Liver (tissue), 9 donors: ENCODE data around the gene PCNX2. TPM values are rescaled to one million over a fixed set of nuclear protein-coding genes. Genes with fewer than 3 reads are reported as not detected.

Source experiments
- DNase-seq: peaks from one replicate; pipeline ENCODE4 v3.0.0-alpha.2; 2017; ENCODE audit warnings: low spot score
- H3K27ac ChIP-seq, 2 donors: one replicate each; pipeline ENCODE4 v1.7.0; 2013; ENCODE audit warnings: inconsistent platforms in 2 of 2, low read length in 2 of 2, control low read depth in 1 of 2, low read depth in 1 of 2, mild to moderate bottlenecking in 1 of 2
- H3K27me3 ChIP-seq, 4 donors: one replicate each; pipeline versions ENCODE4 v1.6.1 to v1.7.0; 2013; ENCODE audit warnings: low read length in 3 of 4, inconsistent platforms in 1 of 4, mild to moderate bottlenecking in 1 of 4, moderate library complexity in 1 of 4; ENCODE audit not compliant: control insufficient read depth in 4 of 4, insufficient read depth in 4 of 4
- H3K36me3 ChIP-seq, 4 donors: one replicate each; pipeline versions ENCODE4 v1.6.1 to v1.7.0; 2013; ENCODE audit warnings: low read length in 3 of 4, mild to moderate bottlenecking in 3 of 4, low read depth in 1 of 4, moderate library complexity in 1 of 4; ENCODE audit not compliant: control insufficient read depth in 4 of 4, insufficient read depth in 3 of 4
- H3K4me1 ChIP-seq, 4 donors: one replicate each; pipeline versions ENCODE4 v1.6.1 to v1.7.0; 2013; ENCODE audit warnings: low read length in 3 of 4, mild to moderate bottlenecking in 3 of 4, moderate library complexity in 1 of 4; ENCODE audit not compliant: control insufficient read depth in 4 of 4, insufficient read depth in 4 of 4
- H3K4me3 ChIP-seq, 3 donors: one replicate each; pipeline versions ENCODE4 v1.6.1 to v1.7.0; 2013; ENCODE audit warnings: low read length in 3 of 3, control low read depth in 1 of 3, low read depth in 1 of 3, mild to moderate bottlenecking in 1 of 3
- H3K9ac ChIP-seq, 2 donors: one replicate each; pipeline ENCODE4 v1.7.0; 2013; ENCODE audit warnings: low read length in 2 of 2, mild to moderate bottlenecking in 2 of 2, moderate library complexity in 2 of 2, control low read depth in 1 of 2, low read depth in 1 of 2
- H3K9me3 ChIP-seq, 4 donors: one replicate each; pipeline versions ENCODE4 v1.6.1 to v1.7.0; 2013; ENCODE audit warnings: low read length in 3 of 4; ENCODE audit not compliant: control insufficient read depth in 4 of 4
- EGR1 ChIP-seq, 2 donors: IDR thresholded peaks; 2 replicates each; pipeline ENCODE4 v1.6.1; 2016 to 2018; ENCODE audit warnings: antibody characterized with exemption in 2 of 2, low read depth in 2 of 2
- FOXA1 ChIP-seq: IDR thresholded peaks from 2 replicates; pipeline ENCODE4 v1.6.1; 2016; ENCODE audit warnings: antibody characterized with exemption
- FOXA2 ChIP-seq: IDR thresholded peaks from 2 replicates; pipeline ENCODE4 v1.6.1; 2016; ENCODE audit warnings: antibody characterized with exemption
- GABPA ChIP-seq, 2 donors: IDR thresholded peaks in 1 of 2; conservative IDR thresholded peaks in 1 of 2; 2 replicates each; pipeline ENCODE4 v1.6.1; 2016; ENCODE audit warnings: antibody characterized with exemption in 2 of 2, mild to moderate bottlenecking in 1 of 2, moderate library complexity in 1 of 2
- HNF4A ChIP-seq, 2 donors: conservative IDR thresholded peaks; 2 replicates each; pipeline ENCODE4 v1.6.1; 2016; ENCODE audit warnings: antibody characterized with exemption in 2 of 2, mild to moderate bottlenecking in 2 of 2
- HNF4G ChIP-seq: IDR thresholded peaks from 2 replicates; pipeline ENCODE4 v1.6.1; 2016; ENCODE audit warnings: antibody characterized with exemption
- JUND ChIP-seq, 2 donors: IDR thresholded peaks; 2 replicates each; pipeline ENCODE4 v1.6.1; 2016; ENCODE audit warnings: antibody characterized with exemption in 2 of 2
- NR2F2 ChIP-seq: IDR thresholded peaks from 2 replicates; pipeline ENCODE4 v1.6.1; 2016; ENCODE audit warnings: antibody characterized with exemption
- RAD21 ChIP-seq, 2 donors: IDR thresholded peaks; 2 replicates each; pipeline ENCODE4 v1.6.1; 2016; ENCODE audit warnings: antibody characterized with exemption in 2 of 2, mild to moderate bottlenecking in 2 of 2
- RXRA ChIP-seq, 2 donors: IDR thresholded peaks; 2 replicates each; pipeline ENCODE4 v1.6.1; 2017 to 2018; ENCODE audit warnings: antibody characterized with exemption in 2 of 2, mild to moderate bottlenecking in 1 of 2
- SP1 ChIP-seq: IDR thresholded peaks from 2 replicates; pipeline ENCODE4 v1.6.1; 2018; ENCODE audit warnings: antibody characterized with exemption, mild to moderate bottlenecking
- TAF1 ChIP-seq: conservative IDR thresholded peaks from 2 replicates; pipeline ENCODE4 v1.6.1; 2016; ENCODE audit warnings: antibody characterized with exemption, mild to moderate bottlenecking
- YY1 ChIP-seq: IDR thresholded peaks from 2 replicates; pipeline ENCODE4 v1.6.1; 2016; ENCODE audit warnings: antibody characterized with exemption, mild to moderate bottlenecking
- WGBS: extraction: QIAGEN DNeasy Blood & Tissue Kit; methylation state at CpG from one replicate; pipeline ENCODE4 v1.1.7; 2013; 5-methylcytosine and 5-hydroxymethylcytosine counted together
- polyA plus RNA-seq, 2 donors: library from polyadenylated mRNA; stranded (reverse) in 1 of 2; unstranded in 1 of 2; fragments of 200-250 nt in 1 of 2; fragments of >200 nt in 1 of 2; fragmentation: Nextera tagmentation in 1 of 2; extraction: Ambion mirVana in 1 of 2; gene quantifications; one replicate each; pipeline versions ENCODE4 v1.2.1 to v1.2.3, GENCODE V29; 2013 to 2015
- total RNA-seq, 2 donors: library from RNA; depleted of rRNA; stranded (reverse); fragments of >200 nt; gene quantifications; one replicate each; pipeline ENCODE4 v1.2.3, GENCODE V29; 2014
- TF ChIP-seq, protein P1 (sequence below): IDR thresholded peaks from 2 replicates; pipeline ENCODE4 v1.6.1; 2016; ENCODE audit warnings: antibody characterized with exemption
- TF ChIP-seq, protein P2 (sequence below): IDR thresholded peaks from 2 replicates; pipeline ENCODE4 v1.6.1; 2016; ENCODE audit warnings: antibody characterized with exemption
- TF ChIP-seq, protein P3 (sequence below): IDR thresholded peaks from 2 replicates; pipeline ENCODE4 v1.6.1; 2016; ENCODE audit warnings: antibody characterized with exemption, mild to moderate bottlenecking
- TF ChIP-seq, protein P4 (sequence below): IDR thresholded peaks from 2 replicates; pipeline ENCODE4 v1.6.1; 2016; ENCODE audit warnings: antibody characterized with exemption
- donor health status: healthy.
- donor health status: healthy.
- donor health status: healthy.
- donor health status: healthy.
- donor health status: healthy.

PCNX2 gene
- total and polyA plus RNA-seq, 4 donors, result 0.20 to 3.1 (median 0.92) TPM

DNA sequence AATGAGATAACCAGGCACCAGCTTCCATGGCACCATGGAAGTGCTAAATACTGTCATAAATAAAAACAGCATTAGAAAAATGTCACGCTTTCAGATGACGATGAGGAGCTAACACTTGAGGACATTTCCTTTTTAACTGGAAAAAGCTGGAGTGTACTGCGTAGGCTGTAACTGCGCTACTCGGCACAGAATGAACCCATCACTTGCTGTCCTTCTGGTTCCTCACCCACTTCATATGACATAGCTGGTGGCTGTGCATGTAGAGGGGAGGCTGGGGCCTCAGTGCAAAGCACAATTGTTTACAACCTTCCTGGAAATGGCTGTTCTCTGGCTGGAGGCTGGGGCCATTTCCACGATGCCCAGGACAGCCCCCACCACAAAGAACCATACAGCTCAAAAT, 289.4 kb downstream of the PCNX2 start:
- Histone ChIP-seq H3K36me3 (no peaks in the 10 kb centered on the region), H3K9me3 (no peaks in the 10 kb centered on the region), H3K9ac (no peak overlapping the region), H3K4me1 (no peaks in the 10 kb centered on the region), H3K27ac (no peak overlapping the region), H3K27me3 (no peaks in the 10 kb centered on the region), H3K4me3 (no peak overlapping the region)
- TF ChIP-seq NR2F2 (no peak), JUND (IDR thresholded peaks at IDR 0.05) (no peak), YY1 (no peak), FOXA2 (no peak), TAF1 (no peak), FOXA1 (no peak), GABPA (IDR thresholded peaks at IDR 0.05 in 1 of 2, conservative IDR thresholded peaks at IDR 0.05 in 1 of 2) (no peak), RXRA (IDR thresholded peaks at IDR 0.05) (no peak), SP1 (no peak), RAD21 (IDR thresholded peaks at IDR 0.05) (no peak), HNF4G (no peak)
- TF ChIP-seq, protein P1, sequence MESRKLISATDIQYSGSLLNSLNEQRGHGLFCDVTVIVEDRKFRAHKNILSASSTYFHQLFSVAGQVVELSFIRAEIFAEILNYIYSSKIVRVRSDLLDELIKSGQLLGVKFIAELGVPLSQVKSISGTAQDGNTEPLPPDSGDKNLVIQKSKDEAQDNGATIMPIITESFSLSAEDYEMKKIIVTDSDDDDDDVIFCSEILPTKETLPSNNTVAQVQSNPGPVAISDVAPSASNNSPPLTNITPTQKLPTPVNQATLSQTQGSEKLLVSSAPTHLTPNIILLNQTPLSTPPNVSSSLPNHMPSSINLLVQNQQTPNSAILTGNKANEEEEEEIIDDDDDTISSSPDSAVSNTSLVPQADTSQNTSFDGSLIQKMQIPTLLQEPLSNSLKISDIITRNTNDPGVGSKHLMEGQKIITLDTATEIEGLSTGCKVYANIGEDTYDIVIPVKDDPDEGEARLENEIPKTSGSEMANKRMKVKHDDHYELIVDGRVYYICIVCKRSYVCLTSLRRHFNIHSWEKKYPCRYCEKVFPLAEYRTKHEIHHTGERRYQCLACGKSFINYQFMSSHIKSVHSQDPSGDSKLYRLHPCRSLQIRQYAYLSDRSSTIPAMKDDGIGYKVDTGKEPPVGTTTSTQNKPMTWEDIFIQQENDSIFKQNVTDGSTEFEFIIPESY, result no peak
- TF ChIP-seq, protein P2, sequence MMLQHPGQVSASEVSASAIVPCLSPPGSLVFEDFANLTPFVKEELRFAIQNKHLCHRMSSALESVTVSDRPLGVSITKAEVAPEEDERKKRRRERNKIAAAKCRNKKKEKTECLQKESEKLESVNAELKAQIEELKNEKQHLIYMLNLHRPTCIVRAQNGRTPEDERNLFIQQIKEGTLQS, result no peak
- TF ChIP-seq, protein P3, sequence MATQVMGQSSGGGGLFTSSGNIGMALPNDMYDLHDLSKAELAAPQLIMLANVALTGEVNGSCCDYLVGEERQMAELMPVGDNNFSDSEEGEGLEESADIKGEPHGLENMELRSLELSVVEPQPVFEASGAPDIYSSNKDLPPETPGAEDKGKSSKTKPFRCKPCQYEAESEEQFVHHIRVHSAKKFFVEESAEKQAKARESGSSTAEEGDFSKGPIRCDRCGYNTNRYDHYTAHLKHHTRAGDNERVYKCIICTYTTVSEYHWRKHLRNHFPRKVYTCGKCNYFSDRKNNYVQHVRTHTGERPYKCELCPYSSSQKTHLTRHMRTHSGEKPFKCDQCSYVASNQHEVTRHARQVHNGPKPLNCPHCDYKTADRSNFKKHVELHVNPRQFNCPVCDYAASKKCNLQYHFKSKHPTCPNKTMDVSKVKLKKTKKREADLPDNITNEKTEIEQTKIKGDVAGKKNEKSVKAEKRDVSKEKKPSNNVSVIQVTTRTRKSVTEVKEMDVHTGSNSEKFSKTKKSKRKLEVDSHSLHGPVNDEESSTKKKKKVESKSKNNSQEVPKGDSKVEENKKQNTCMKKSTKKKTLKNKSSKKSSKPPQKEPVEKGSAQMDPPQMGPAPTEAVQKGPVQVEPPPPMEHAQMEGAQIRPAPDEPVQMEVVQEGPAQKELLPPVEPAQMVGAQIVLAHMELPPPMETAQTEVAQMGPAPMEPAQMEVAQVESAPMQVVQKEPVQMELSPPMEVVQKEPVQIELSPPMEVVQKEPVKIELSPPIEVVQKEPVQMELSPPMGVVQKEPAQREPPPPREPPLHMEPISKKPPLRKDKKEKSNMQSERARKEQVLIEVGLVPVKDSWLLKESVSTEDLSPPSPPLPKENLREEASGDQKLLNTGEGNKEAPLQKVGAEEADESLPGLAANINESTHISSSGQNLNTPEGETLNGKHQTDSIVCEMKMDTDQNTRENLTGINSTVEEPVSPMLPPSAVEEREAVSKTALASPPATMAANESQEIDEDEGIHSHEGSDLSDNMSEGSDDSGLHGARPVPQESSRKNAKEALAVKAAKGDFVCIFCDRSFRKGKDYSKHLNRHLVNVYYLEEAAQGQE, result no peak
- WGBS, result 87% methylated on average over 6 of the region's 6 CpGs
- no peak for DNase-seq

DNA sequence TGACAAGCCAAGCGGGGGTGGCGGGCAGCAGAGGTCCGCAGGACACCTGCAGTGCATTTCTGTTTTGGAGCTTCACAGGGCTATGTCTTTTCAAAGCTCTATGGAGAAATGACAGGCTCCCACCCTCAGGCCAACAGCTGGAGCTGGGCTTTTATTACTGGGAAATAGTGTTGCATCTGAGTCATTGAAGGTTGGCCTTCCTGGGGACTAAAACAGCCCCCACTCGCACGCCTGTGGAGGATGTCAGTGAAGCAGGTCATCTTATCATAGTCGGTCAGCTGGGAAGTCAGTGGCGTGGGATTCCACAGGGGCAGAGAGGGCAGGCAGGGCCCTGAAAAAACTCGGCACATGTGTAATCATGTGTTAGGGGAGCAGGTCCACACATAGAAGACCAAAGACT, 289.8 kb downstream of the PCNX2 start:
- WGBS, result 84% methylated on average over 8 of the region's 8 CpGs
- no peaks in the 10 kb centered on the region for H3K36me3 ChIP-seq
- no peak overlapping the region for H3K9ac ChIP-seq
- no peak for DNase-seq
- TF ChIP-seq NR2F2, result no peak
- no peak for TF ChIP-seq EGR1 (IDR thresholded peaks at IDR 0.05; ENCODE audit: low read depth in 2 of 2)
- TF ChIP-seq RXRA (IDR thresholded peaks at IDR 0.05), result no peak
- TF ChIP-seq FOXA2, result no peak
- TF ChIP-seq, protein P2, result no peak
- TF ChIP-seq HNF4G, result no peak
- TF ChIP-seq, protein P4, sequence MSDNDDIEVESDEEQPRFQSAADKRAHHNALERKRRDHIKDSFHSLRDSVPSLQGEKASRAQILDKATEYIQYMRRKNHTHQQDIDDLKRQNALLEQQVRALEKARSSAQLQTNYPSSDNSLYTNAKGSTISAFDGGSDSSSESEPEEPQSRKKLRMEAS, result no peak
- TF ChIP-seq YY1, result no peak
- TF ChIP-seq HNF4A (conservative IDR thresholded peaks at IDR 0.05), result no peak
- no peak for TF ChIP-seq SP1
- H3K9me3 ChIP-seq, result no peaks in the 10 kb centered on the region
- no peak overlapping the region for H3K27ac ChIP-seq
- H3K27me3 ChIP-seq, result no peaks in the 10 kb centered on the region
- H3K4me3 ChIP-seq, result no peak overlapping the region
- no peaks in the 10 kb centered on the region for H3K4me1 ChIP-seq
